A549 (cell line): ENCODE results near the gene SSUH2. TPM values are rescaled to one million over a fixed set of nuclear protein-coding genes. Genes with fewer than 3 reads are reported as not detected.

ENCODE experiments used
- ATAC-seq, 2 experiments: fragments of 200-7000 bp in 1 of 2; fragments of >200 bp in 1 of 2; cut with Nextera tagmentation in 1 of 2; cut with Tn5 transposase in 1 of 2; 3 replicates each; pipeline versions ENCODE4 v1.8.0 to v1.9.1; 2018 to 2020; ENCODE audit warnings: mild to moderate bottlenecking in 1 of 2, moderate library complexity in 1 of 2
- CTCF ChIA-PET: fragments of 300-600 bp; sonication (Branson Sonifier 250); formaldehyde crosslinking; extraction: SDS; loops from one replicate; lab custom pipeline; 2021; ENCODE audit warnings: antibody characterized with exemption, inconsistent platforms; lab: Yijun Ruan, JAX
- POLR2A ChIA-PET: fragments of 350-600 bp; formaldehyde crosslinking; extraction: SDS; loops from one replicate; lab custom pipeline; 2021; ENCODE audit warnings: antibody characterized with exemption, inconsistent platforms; lab: Yijun Ruan, JAX
- DNase-seq, 2 experiments: peaks; one replicate each; pipeline versions ENCODE4 v3.0.0 to v3.0.0-alpha.2; 2011 to 2016; ENCODE audit warnings: low read depth in 1 of 2, low spot score in 1 of 2
- FAIRE-seq: peaks from 2 replicates; lab custom pipeline; 2011; peaks lifted over from hg19 to GRCh38; lab: Jason Lieb, UNC
- H3K27ac ChIP-seq, 2 experiments: fragments of >200 bp; sonication (Bioruptor Twin); formaldehyde crosslinking; 3 replicates each; pipeline ENCODE4 v1.5.1; 2016 to 2017
- H3K4me1 ChIP-seq: fragments of >200 bp; sonication (Bioruptor Twin); formaldehyde crosslinking; 3 replicates; pipeline ENCODE4 v1.6.1; 2016
- H3K4me2 ChIP-seq: fragments of >200 bp; sonication (Bioruptor Twin); formaldehyde crosslinking; 3 replicates; pipeline ENCODE4 v1.6.1; 2016
- H3K4me3 ChIP-seq: fragments of >200 bp; sonication (Bioruptor Twin); formaldehyde crosslinking; 3 replicates; pipeline ENCODE4 v1.5.1; 2016
- H3K9me3 ChIP-seq: fragments of >200 bp; sonication (Bioruptor Twin); formaldehyde crosslinking; 3 replicates; pipeline ENCODE4 v1.6.1; 2016
- CBX8 ChIP-seq: fragments of 200-600 bp; sonication (generic); IDR thresholded peaks from 2 replicates; pipeline ENCODE4 v1.6.1; 2016
- CEBPB ChIP-seq, 2 experiments: fragments of >200 bp in 1 of 2; sonication (Bioruptor Twin) in 1 of 2; formaldehyde crosslinking in 1 of 2; IDR thresholded peaks; 2 replicates each; pipeline ENCODE4 v1.6.1; 2012 to 2016
- CHD2 ChIP-seq: fragments of 150-350 bp; IDR thresholded peaks from 2 replicates; pipeline ENCODE4 v1.6.1; 2014; ENCODE audit warnings: low read length; ENCODE audit not compliant: partially characterized antibody
- FOSB ChIP-seq: fragments of 250-450 bp; sonication (Bioruptor Pico); IDR thresholded peaks from 2 replicates; pipeline ENCODE4 v1.5.0; 2020; ENCODE audit warnings: mild to moderate bottlenecking, moderate library complexity
- FOXS1 ChIP-seq: fragments of 250-450 bp; sonication (Bioruptor Pico); IDR thresholded peaks from 2 replicates; pipeline ENCODE4 v1.5.0; 2020; ENCODE audit warnings: mild to moderate bottlenecking, moderate library complexity
- GATA3 ChIP-seq: IDR thresholded peaks from 2 replicates; pipeline ENCODE4 v1.6.1; 2012; ENCODE audit warnings: borderline replicate concordance
- JUNB ChIP-seq: fragments of >200 bp; sonication (Bioruptor Twin); formaldehyde crosslinking; IDR thresholded peaks from 2 replicates; pipeline ENCODE4 v1.6.1; 2016
- KDM1A ChIP-seq: fragments of 200-600 bp; sonication (generic); IDR thresholded peaks from 2 replicates; pipeline ENCODE4 v1.6.1; 2016; ENCODE audit warnings: low read depth, mild to moderate bottlenecking
- MAX ChIP-seq: IDR thresholded peaks from 2 replicates; pipeline ENCODE4 v1.6.1; 2012
- NFE2L2 ChIP-seq: fragments of 150-350 bp; conservative IDR thresholded peaks from 2 replicates; pipeline ENCODE4 v1.6.1; 2014; ENCODE audit warnings: low read length
- NPAS2 ChIP-seq: fragments of 250-450 bp; sonication (Bioruptor Pico); IDR thresholded peaks from 2 replicates; pipeline ENCODE4 v1.8.0; 2022; ENCODE audit warnings: mild to moderate bottlenecking, moderate library complexity, borderline replicate concordance
- POLR2A ChIP-seq: IDR thresholded peaks from 2 replicates; pipeline ENCODE4 v1.6.1; 2012; ENCODE audit warnings: mild to moderate bottlenecking, low read length
- POLR2AphosphoS2 ChIP-seq: conservative IDR thresholded peaks from 2 replicates; pipeline ENCODE4 v1.6.1; 2012; ENCODE audit warnings: low read length, improper control_type of control experiment, inconsistent platforms
- RNF2 ChIP-seq: fragments of 200-600 bp; sonication (generic); IDR thresholded peaks from 2 replicates; pipeline ENCODE4 v1.6.1; 2016; ENCODE audit warnings: low read depth, mild to moderate bottlenecking, antibody characterized with exemption, moderate library complexity, borderline replicate concordance
- SMC3 ChIP-seq: fragments of >200 bp; sonication (Bioruptor Twin); formaldehyde crosslinking; IDR thresholded peaks from 3 replicates; pipeline ENCODE4 v1.6.1; 2018; ENCODE audit warnings: inconsistent platforms
- TP53 ChIP-seq: fragments of 250-450 bp; sonication (Bioruptor Pico); IDR thresholded peaks from 2 replicates; pipeline ENCODE4 v1.5.0; 2021; ENCODE audit warnings: mild to moderate bottlenecking, moderate library complexity
- USF2 ChIP-seq: fragments of 450-650 bp; IDR thresholded peaks from 2 replicates; pipeline ENCODE4 v1.6.1; 2014; ENCODE audit warnings: antibody characterized with exemption
- ZFP36 ChIP-seq: fragments of 450-650 bp; IDR thresholded peaks from 2 replicates; pipeline ENCODE4 v1.6.1; 2014; ENCODE audit warnings: borderline replicate concordance; ENCODE audit not compliant: partially characterized antibody
- whole genome bisulfite sequencing: methylation state at CpG from one replicate; pipeline ENCODE4 v1.1.6; 2017; ENCODE audit errors: missing lambda C conversion rate; 5-methylcytosine and 5-hydroxymethylcytosine counted together
- polyA plus RNA-seq, 4 experiments: library from polyadenylated mRNA; depleted of rRNA in 3 of 4; stranded (reverse); fragments of >200 nt; fragmentation: RNase III in 1 of 4; extraction: RNeasy Plus Mini Kit Qiagen cat#74134 plus additional on column Dnase treatment in 1 of 4; gene quantifications; 2 replicates in 3 of 4; 3 replicates in 1 of 4; pipeline ENCODE4 v1.2.3, GENCODE V29; 2011 to 2017

Gene SSUH2
- polyA plus RNA-seq, 2 of the 4 experiments (the other 2 are of a cell fraction), result 0.56 to 0.59 TPM

- ATAC-seq (no peak), FAIRE-seq (no peak), DNase-seq (no peak)
- CTCF ChIA-PET, result interaction anchor here (1.2 to 5.2 kb wide), 3 partner anchors 36 to 325 kb away, joined by 3 to 65 read pairs (median 10); no protein-coding TSS in a partner anchor
- peak overlapping the region; percentile 88 to 89; a peak in 4 of 6 replicates for H3K27ac ChIP-seq
- no peak for TF ChIP-seq USF2
- TF ChIP-seq JUNB, result no peak
- TF ChIP-seq NPAS2 (CRISPR knock-in tag), result no peak
- no peak for TF ChIP-seq POLR2A
- no peak for TF ChIP-seq SMC3
- no peak for TF ChIP-seq MAX
- TF ChIP-seq POLR2AphosphoS2, result no peak
- no peak for TF ChIP-seq ZFP36
- TF ChIP-seq CHD2, result no peak
- TF ChIP-seq FOXS1, result no peak
- no peak for TF ChIP-seq CEBPB (IDR thresholded peaks at IDR 0.05)
- TF ChIP-seq TP53 (CRISPR knock-in tag), result no peak
- TF ChIP-seq, all 56 proteins: peak for 0
- 92% methylated on average over 19 of the region's 19 CpGs for WGBS
- no peak overlapping the region for H3K4me2 ChIP-seq
- POLR2A ChIA-PET, result no interaction called here
- H3K4me3 ChIP-seq, result no peak overlapping the region
- H3K9me3 ChIP-seq, result no peaks in the 10 kb centered on the region
- peaks cover 51% of the 10 kb centered on the region for H3K4me1 ChIP-seq
These were observed 17.2 kb downstream of the SSUH2 start for GRCh38 chr3:8627201-8627940.

- no peak for ATAC-seq
- H3K27ac ChIP-seq, result peak overlapping the region in 1 of 2 experiments; percentile 88; a peak in 3 of 6 replicates
- TF ChIP-seq FOSB (no peak), KDM1A (no peak), CBX8 (no peak)
- TF ChIP-seq, all 56 proteins: peak for 0
- WGBS, result 89% methylated on average over 3 of the region's 3 CpGs
- no peak for FAIRE-seq
- no peak for DNase-seq
- no peaks in the 10 kb centered on the region for H3K9me3 ChIP-seq
- H3K4me3 ChIP-seq, result no peak overlapping the region
- peaks cover 43% of the 10 kb centered on the region for H3K4me1 ChIP-seq
- H3K4me2 ChIP-seq, result no peak overlapping the region
- CTCF ChIA-PET, result interaction anchor here (0.6 to 5.2 kb wide), 6 partner anchors 37 to 325 kb away, joined by 3 to 65 read pairs (median 4); no protein-coding TSS in a partner anchor
- POLR2A ChIA-PET, result interaction anchor here (1.0 kb wide), 1 partner anchor 182 kb away, joined by 5 read pairs; no protein-coding TSS in a partner anchor
These were observed 18.6 kb downstream of the SSUH2 start for GRCh38 chr3:8625991-8626390.

- Histone ChIP-seq H3K9me3 (no peaks in the 10 kb centered on the region), H3K4me2 (no peak overlapping the region), H3K27ac (peak overlapping the region in 1 of 2 experiments; percentile 70; a peak in 2 of 6 replicates), H3K4me1 (peaks cover 30% of the 10 kb centered on the region), H3K4me3 (no peak overlapping the region)
- no peak for ATAC-seq
- ChIA-PET POLR2A (no interaction called here), CTCF (interaction anchor here (0.9 to 5.2 kb wide), 11 partner anchors 8 to 323 kb away, joined by 3 to 65 read pairs (median 4); partner anchors contain the start of gene OXTR)
- no peak for TF ChIP-seq RNF2
- 91% methylated on average over 7 of the region's 7 CpGs for WGBS
- FAIRE-seq, result no peak
- DNase-seq, result no peak
These were observed 20.0 kb downstream of the SSUH2 start for GRCh38 chr3:8624612-8625011.

- 71% methylated on average over 14 of the region's 14 CpGs for WGBS
- Histone ChIP-seq H3K4me2 (no peak overlapping the region), H3K4me1 (peaks cover 21% of the 10 kb centered on the region), H3K27ac (peak overlapping the region in 1 of 2 experiments; percentile 70; a peak in 4 of 6 replicates), H3K4me3 (no peak overlapping the region), H3K9me3 (no peaks in the 10 kb centered on the region; the same call in 2 of the 3 replicates)
- POLR2A ChIA-PET, result no interaction called here
- DNase-seq (no peak), FAIRE-seq (no peak), ATAC-seq (peak in 1 of 2 experiments; percentile 13; a peak in 3 of 6 replicates)
- TF ChIP-seq NFE2L2 (no peak), GATA3 (no peak), POLR2AphosphoS2 (no peak), ZFP36 (no peak), CHD2 (no peak)
- CTCF ChIA-PET, result interaction anchor here (0.9 to 5.2 kb wide), 7 partner anchors 9 to 207 kb away, joined by 3 to 65 read pairs (median 5); partner anchors contain the start of gene LMCD1
These were observed 20.9 kb downstream of the SSUH2 start for GRCh38 chr3:8623741-8624140.
